Keratinocyte (primary cell): ENCODE measurements around the gene MAGI3. TPM values are rescaled to one million over a fixed set of nuclear protein-coding genes. Genes with fewer than 3 reads are reported as not detected.

Experiments used
- DNase-seq: peaks from one replicate; pipeline ENCODE4 v3.0.0-alpha.2; 2011; ENCODE audit warnings: low read depth, missing footprints, low spot score
- FAIRE-seq: peaks from 2 replicates; lab custom pipeline; 2011; peaks lifted over from hg19 to GRCh38; lab: Jason Lieb, UNC
- H2AFZ ChIP-seq: 2 replicates; pipeline ENCODE4 v1.6.0; 2012; ENCODE audit warnings: low read length, control low read depth, inconsistent platforms; ENCODE audit not compliant: control insufficient read depth
- H3K27ac ChIP-seq: 2 replicates; pipeline ENCODE4 v1.5.1; 2011; ENCODE audit warnings: low read length; ENCODE audit not compliant: control insufficient read depth, insufficient read depth
- H3K27me3 ChIP-seq: 3 replicates; pipeline ENCODE4 v1.6.0; 2011; ENCODE audit warnings: low read length; ENCODE audit not compliant: control insufficient read depth, insufficient read depth; ENCODE audit errors: extremely low read depth
- H3K36me3 ChIP-seq, 2 experiments: 2 replicates in 1 of 2; 3 replicates in 1 of 2; pipeline ENCODE4 v1.5.1; 2011; ENCODE audit warnings: low read length in 2 of 2, mild to moderate bottlenecking in 1 of 2; ENCODE audit not compliant: control insufficient read depth in 2 of 2, insufficient read depth in 2 of 2; ENCODE audit errors: extremely low read depth in 1 of 2
- H3K4me1 ChIP-seq: 3 replicates; pipeline ENCODE4 v1.5.1; 2011; ENCODE audit warnings: low read length; ENCODE audit not compliant: control insufficient read depth, insufficient read depth; ENCODE audit errors: extremely low read depth
- H3K4me2 ChIP-seq: 3 replicates; pipeline ENCODE4 v1.6.0; 2011; ENCODE audit warnings: low read depth, low read length; ENCODE audit not compliant: control insufficient read depth, insufficient read depth; ENCODE audit errors: extremely low read depth
- H3K4me3 ChIP-seq, 3 experiments: fragments of 200-600 bp in 1 of 3; sonication (generic) in 1 of 3; 2 replicates in 2 of 3; 3 replicates in 1 of 3; pipeline ENCODE4 v1.5.1; 2011 to 2016; ENCODE audit warnings: low read length in 3 of 3, mild to moderate bottlenecking in 3 of 3, control low read depth in 2 of 3, inconsistent platforms in 1 of 3, low read depth in 1 of 3, mixed read lengths in 1 of 3, mixed run types in 1 of 3, moderate library complexity in 1 of 3; ENCODE audit not compliant: control insufficient read depth in 2 of 3, insufficient read depth in 2 of 3; ENCODE audit errors: extremely low read depth in 1 of 3
- H3K79me2 ChIP-seq: 2 replicates; pipeline ENCODE4 v1.6.0; 2012; ENCODE audit warnings: low read length; ENCODE audit not compliant: control insufficient read depth, insufficient read depth
- H3K9ac ChIP-seq: 3 replicates; pipeline ENCODE4 v1.6.0; 2011; ENCODE audit warnings: low read length; ENCODE audit not compliant: control insufficient read depth, insufficient read depth; ENCODE audit errors: extremely low read depth
- H3K9me1 ChIP-seq: 3 replicates; pipeline ENCODE4 v1.6.0; 2011; ENCODE audit warnings: low read length; ENCODE audit not compliant: control insufficient read depth, insufficient read depth; ENCODE audit errors: extremely low read depth
- H3K9me3 ChIP-seq: 2 replicates; pipeline ENCODE4 v1.5.1; 2012; ENCODE audit warnings: low read depth, low read length; ENCODE audit not compliant: control insufficient read depth
- H4K20me1 ChIP-seq: 3 replicates; pipeline ENCODE4 v1.6.0; 2011; ENCODE audit warnings: low read length; ENCODE audit not compliant: control insufficient read depth, insufficient read depth; ENCODE audit errors: extremely low read depth
- CTCF ChIP-seq, 3 experiments: IDR thresholded peaks in 1 of 3; conservative IDR thresholded peaks in 1 of 3; optimal IDR thresholded peaks in 1 of 3; 2 replicates in 2 of 3; 3 replicates in 1 of 3; pipeline versions ENCODE3 to v1.5.1; 2011; ENCODE audit warnings: low read length in 3 of 3, mild to moderate bottlenecking in 3 of 3, moderate library complexity in 2 of 3, control low read depth in 1 of 3, inconsistent platforms in 1 of 3; ENCODE audit not compliant: insufficient read depth in 2 of 3; ENCODE audit errors: extremely low read depth in 1 of 3
- EZH2 ChIP-seq: IDR thresholded peaks from one replicate; pipeline ENCODE4 v1.6.1; 2012; ENCODE audit warnings: inconsistent platforms, mild to moderate bottlenecking, low read length, moderate library complexity
- dilution Hi-C: fragments of 300-500 bp; cut with MboI; formaldehyde crosslinking; loops from one replicate; pipeline ENCODE4 v1.7.0; 2020; ENCODE audit warnings: low sequenced_read_pairs; ENCODE audit not compliant: extremely low pct_ligation_motif_present
- polyA plus RNA-seq, 5 experiments: library from polyadenylated mRNA; depleted of rRNA in 3 of 5; stranded (reverse) in 3 of 5; stranded (forward) in 1 of 5; unstranded in 1 of 5; fragments of >200 nt; gene quantifications; 1 replicate in 1 of 5; 2 replicates in 3 of 5; 3 replicates in 1 of 5; pipeline versions ENCODE4 v1.2.1 to v1.2.3, GENCODE V29; 2011 to 2012; ENCODE audit warnings: missing spikeins in 2 of 5, low read depth in 1 of 5, low replicate concordance in 1 of 5

MAGI3 gene
- polyA plus RNA-seq, 1 donor (not counting 4 experiments of a cell fraction or from before 2014, with no cell fraction given): 3.2 TPM

- TF ChIP-seq CTCF (optimal IDR thresholded peaks at IDR 0.05 in 1 of 3, IDR thresholded peaks at IDR 0.05 in 1 of 3, conservative IDR thresholded peaks at IDR 0.05 in 1 of 3; ENCODE audit: extremely low read depth in 1 of 3, insufficient read depth in 2 of 3, low read length in 3 of 3) (no peak), EZH2 (no peak)
- Histone ChIP-seq H2AFZ (no peak overlapping the region), H3K27ac (no peak overlapping the region), H3K79me2 (no peaks in the 10 kb centered on the region), H3K9me1 (no peaks in the 10 kb centered on the region), H3K36me3 (no peaks in the 10 kb centered on the region), H3K4me2 (no peak overlapping the region), H4K20me1 (no peaks in the 10 kb centered on the region), H3K27me3 (no peaks in the 10 kb centered on the region), H3K9me3 (peaks cover 2% of the 10 kb centered on the region), H3K4me3 (no peak overlapping the region), H3K9ac (no peak overlapping the region), H3K4me1 (no peaks in the 10 kb centered on the region)
- dilution Hi-C loops: no loop called here
- FAIRE-seq: no peak
- DNase-seq: no peak
Observed at GRCh38 chr1:113691184-113691583, 300.9 kb downstream of the MAGI3 start.

DNA sequence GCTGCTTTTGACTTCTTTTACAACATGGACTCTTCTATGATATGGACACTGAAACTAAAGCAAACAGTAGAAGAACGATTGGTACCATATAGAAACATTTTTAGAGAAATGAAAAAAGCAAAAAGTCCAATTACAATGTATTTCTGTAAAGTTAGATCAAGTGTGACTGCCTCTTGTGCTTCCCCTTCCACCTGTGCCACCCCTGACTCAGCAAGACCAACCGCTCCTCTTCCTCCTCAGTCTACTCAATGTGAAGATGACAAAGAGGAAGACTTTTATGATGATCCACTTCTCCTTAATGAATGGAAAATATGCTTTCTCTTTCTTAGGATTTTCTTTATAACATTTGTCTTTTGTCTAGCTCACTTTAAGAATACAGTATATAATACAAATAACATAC is 302.0 kb downstream of the MAGI3 start:
- H3K9me3 ChIP-seq: peaks cover 2% of the 10 kb centered on the region
- TF ChIP-seq EZH2 (no peak), CTCF (optimal IDR thresholded peaks at IDR 0.05 in 1 of 3, IDR thresholded peaks at IDR 0.05 in 1 of 3, conservative IDR thresholded peaks at IDR 0.05 in 1 of 3; ENCODE audit: extremely low read depth in 1 of 3, insufficient read depth in 2 of 3, low read length in 3 of 3) (no peak)
- no peak overlapping the region for H3K4me3 ChIP-seq
- H3K27me3 ChIP-seq: no peaks in the 10 kb centered on the region
- dilution Hi-C loops: no loop called here
- no peaks in the 10 kb centered on the region for H3K36me3 ChIP-seq
- no peak overlapping the region for H3K27ac ChIP-seq
- DNase-seq (no peak), FAIRE-seq (no peak)
- no peaks in the 10 kb centered on the region for H3K79me2 ChIP-seq
- H4K20me1 ChIP-seq: no peaks in the 10 kb centered on the region
- H3K4me1 ChIP-seq: no peaks in the 10 kb centered on the region
- H3K9me1 ChIP-seq: no peaks in the 10 kb centered on the region
- H2AFZ ChIP-seq: no peak overlapping the region
- no peak overlapping the region for H3K4me2 ChIP-seq
- H3K9ac ChIP-seq: no peak overlapping the region
